NCI-H748 treated with DMSO at 0.1 percent for 48 hours (cell line): ENCODE measurements around the gene SARNP.
A peak's percentile ranks its signal among the peaks of the same experiment; 100 is the strongest.
"Not testable (repeated sequence)": the region's sequence is repeated elsewhere in the genome, so short reads cannot be mapped to it uniquely, and the experiment has no call there.

Experiments
- DNase-seq: peaks from one replicate; lab custom pipeline; 2025; lab: John Stamatoyannopoulos, UW

Gene SARNP

GRCh38 chr12:55817345-55818139 lies at the start of gene SARNP, which contains the start of gene ORMDL2:
TSS of gene SARNP (minus strand) at chr12:55817724. CDS start at chr12:55817701, 23 bp downstream.
TSS of gene ORMDL2 (plus strand) at chr12:55818041. CDS start at chr12:55819000, 959 bp downstream.
- peak; percentile 99 for DNase-seq

GRCh38 chr12:55866454-55867004 lies 49.0 kb upstream of the SARNP start:
- not testable (repeated sequence) for DNase-seq

- no peak for DNase-seq
Measured at GRCh38 chr12:55865327-55865726, 47.8 kb upstream of the SARNP start.

GRCh38 chr12:55862931-55863330 lies 45.4 kb upstream of the SARNP start:
- not testable (repeated sequence) for DNase-seq

GRCh38 chr12:55862286-55862685 lies 44.8 kb upstream of the SARNP start:
- DNase-seq: no peak

GRCh38 chr12:55861871-55862270 lies 44.3 kb upstream of the SARNP start:
- no peak for DNase-seq

- DNase-seq: no peak
Measured at GRCh38 chr12:55861396-55861795, 43.9 kb upstream of the SARNP start.

GRCh38 chr12:55852740-55853139 lies 35.2 kb upstream of the SARNP start:
- no peak for DNase-seq

GRCh38 chr12:55850893-55851292 lies 33.4 kb upstream of the SARNP start:
- no peak for DNase-seq

GRCh38 chr12:55850401-55850800 lies 32.9 kb upstream of the SARNP start:
- DNase-seq: no peak

GRCh38 chr12:55849616-55850343 lies 32.3 kb upstream of the SARNP start:
- no peak for DNase-seq

- DNase-seq: no peak
Measured at GRCh38 chr12:55847603-55848291, 30.2 kb upstream of the SARNP start.

GRCh38 chr12:55847033-55847432 lies 29.5 kb upstream of the SARNP start:
- DNase-seq: no peak

GRCh38 chr12:55845785-55846496 lies 28.4 kb upstream of the SARNP start:
- DNase-seq: no peak

GRCh38 chr12:55845361-55845760 lies 27.8 kb upstream of the SARNP start:
- no peak for DNase-seq

GRCh38 chr12:55844961-55845360 lies 27.4 kb upstream of the SARNP start:
- no peak for DNase-seq

GRCh38 chr12:55843431-55843830 lies 25.9 kb upstream of the SARNP start:
- no peak for DNase-seq

GRCh38 chr12:55842681-55843429 lies 25.3 kb upstream of the SARNP start, which contains the start of gene MMP19:
TSS of gene MMP19 (minus strand) at chr12:55842936. CDS start at chr12:55842830, 106 bp downstream.
- no peak for DNase-seq

- DNase-seq: no peak
Measured at GRCh38 chr12:55840581-55841351, 23.2 kb upstream of the SARNP start.
